SK-N-SH (cell line): ENCODE measurements around the gene DPY19L2.

ENCODE experiments used
- FOXM1 ChIP-seq: IDR thresholded peaks from 2 replicates; pipeline ENCODE4 v1.4.0; 2012; ENCODE audit warnings: low read depth, mild to moderate bottlenecking
- GABPA ChIP-seq: IDR thresholded peaks from 2 replicates; pipeline ENCODE4 v1.4.0; 2012; ENCODE audit warnings: low read depth, mild to moderate bottlenecking
- IRF3 ChIP-seq: fragments of 150-350 bp; IDR thresholded peaks from 2 replicates; pipeline ENCODE4 v1.6.1; 2016; ENCODE audit warnings: mild to moderate bottlenecking, low read depth, low read length
- JUND ChIP-seq: IDR thresholded peaks from 2 replicates; pipeline ENCODE4 v1.4.0; 2012
- MXI1 ChIP-seq: IDR thresholded peaks from 2 replicates; pipeline ENCODE4 v1.6.1; 2012; ENCODE audit warnings: mild to moderate bottlenecking, low read depth, low read length, improper control_type of control experiment
- POLR2AphosphoS5 ChIP-seq: IDR thresholded peaks from 2 replicates; pipeline ENCODE4 v1.6.1; 2012; ENCODE audit warnings: low read depth, low read length
- RCOR1 ChIP-seq: fragments of 150-350 bp; IDR thresholded peaks from 2 replicates; pipeline ENCODE4 v1.6.1; 2017; ENCODE audit warnings: antibody characterized with exemption, low read length
- RFX5 ChIP-seq: IDR thresholded peaks from 2 replicates; pipeline ENCODE4 v1.6.1; 2012; ENCODE audit warnings: mild to moderate bottlenecking, improper control_type of control experiment, low read length
- TEAD4 ChIP-seq: IDR thresholded peaks from 2 replicates; pipeline ENCODE4 v1.4.0; 2012; ENCODE audit warnings: mild to moderate bottlenecking, borderline replicate concordance; ENCODE audit not compliant: insufficient read depth
- ZBTB33 ChIP-seq: IDR thresholded peaks from 2 replicates; pipeline ENCODE4 v1.4.0; 2012; ENCODE audit warnings: low read depth, borderline replicate concordance
- TF ChIP-seq, protein P1 (sequence below): IDR thresholded peaks from 2 replicates; pipeline ENCODE4 v1.4.0; 2012; ENCODE audit warnings: low read depth
- TF ChIP-seq, protein P2 (sequence below): fragments of 200-600 bp; sonication (generic); IDR thresholded peaks from 2 replicates; pipeline ENCODE4 v1.6.1; 2017; ENCODE audit warnings: antibody characterized with exemption, mild to moderate bottlenecking, moderate library complexity
- TF ChIP-seq, protein P3 (sequence below): IDR thresholded peaks from 2 replicates; pipeline ENCODE4 v1.6.1; 2012; ENCODE audit warnings: mild to moderate bottlenecking, low read depth, low read length, moderate library complexity

GRCh38 chr12:63525831-63526230 lies 142.5 kb downstream of the DPY19L2 start:
- no peak for TF ChIP-seq POLR2AphosphoS5
- TF ChIP-seq FOXM1: no peak
- no peak for TF ChIP-seq JUND
- TF ChIP-seq, protein P1, sequence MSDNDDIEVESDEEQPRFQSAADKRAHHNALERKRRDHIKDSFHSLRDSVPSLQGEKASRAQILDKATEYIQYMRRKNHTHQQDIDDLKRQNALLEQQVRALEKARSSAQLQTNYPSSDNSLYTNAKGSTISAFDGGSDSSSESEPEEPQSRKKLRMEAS: no peak
- no peak for TF ChIP-seq GABPA
- TF ChIP-seq, protein P2, sequence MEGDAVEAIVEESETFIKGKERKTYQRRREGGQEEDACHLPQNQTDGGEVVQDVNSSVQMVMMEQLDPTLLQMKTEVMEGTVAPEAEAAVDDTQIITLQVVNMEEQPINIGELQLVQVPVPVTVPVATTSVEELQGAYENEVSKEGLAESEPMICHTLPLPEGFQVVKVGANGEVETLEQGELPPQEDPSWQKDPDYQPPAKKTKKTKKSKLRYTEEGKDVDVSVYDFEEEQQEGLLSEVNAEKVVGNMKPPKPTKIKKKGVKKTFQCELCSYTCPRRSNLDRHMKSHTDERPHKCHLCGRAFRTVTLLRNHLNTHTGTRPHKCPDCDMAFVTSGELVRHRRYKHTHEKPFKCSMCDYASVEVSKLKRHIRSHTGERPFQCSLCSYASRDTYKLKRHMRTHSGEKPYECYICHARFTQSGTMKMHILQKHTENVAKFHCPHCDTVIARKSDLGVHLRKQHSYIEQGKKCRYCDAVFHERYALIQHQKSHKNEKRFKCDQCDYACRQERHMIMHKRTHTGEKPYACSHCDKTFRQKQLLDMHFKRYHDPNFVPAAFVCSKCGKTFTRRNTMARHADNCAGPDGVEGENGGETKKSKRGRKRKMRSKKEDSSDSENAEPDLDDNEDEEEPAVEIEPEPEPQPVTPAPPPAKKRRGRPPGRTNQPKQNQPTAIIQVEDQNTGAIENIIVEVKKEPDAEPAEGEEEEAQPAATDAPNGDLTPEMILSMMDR: no peak
- no peak for TF ChIP-seq TEAD4
- TF ChIP-seq MXI1: no peak
- TF ChIP-seq, protein P3, sequence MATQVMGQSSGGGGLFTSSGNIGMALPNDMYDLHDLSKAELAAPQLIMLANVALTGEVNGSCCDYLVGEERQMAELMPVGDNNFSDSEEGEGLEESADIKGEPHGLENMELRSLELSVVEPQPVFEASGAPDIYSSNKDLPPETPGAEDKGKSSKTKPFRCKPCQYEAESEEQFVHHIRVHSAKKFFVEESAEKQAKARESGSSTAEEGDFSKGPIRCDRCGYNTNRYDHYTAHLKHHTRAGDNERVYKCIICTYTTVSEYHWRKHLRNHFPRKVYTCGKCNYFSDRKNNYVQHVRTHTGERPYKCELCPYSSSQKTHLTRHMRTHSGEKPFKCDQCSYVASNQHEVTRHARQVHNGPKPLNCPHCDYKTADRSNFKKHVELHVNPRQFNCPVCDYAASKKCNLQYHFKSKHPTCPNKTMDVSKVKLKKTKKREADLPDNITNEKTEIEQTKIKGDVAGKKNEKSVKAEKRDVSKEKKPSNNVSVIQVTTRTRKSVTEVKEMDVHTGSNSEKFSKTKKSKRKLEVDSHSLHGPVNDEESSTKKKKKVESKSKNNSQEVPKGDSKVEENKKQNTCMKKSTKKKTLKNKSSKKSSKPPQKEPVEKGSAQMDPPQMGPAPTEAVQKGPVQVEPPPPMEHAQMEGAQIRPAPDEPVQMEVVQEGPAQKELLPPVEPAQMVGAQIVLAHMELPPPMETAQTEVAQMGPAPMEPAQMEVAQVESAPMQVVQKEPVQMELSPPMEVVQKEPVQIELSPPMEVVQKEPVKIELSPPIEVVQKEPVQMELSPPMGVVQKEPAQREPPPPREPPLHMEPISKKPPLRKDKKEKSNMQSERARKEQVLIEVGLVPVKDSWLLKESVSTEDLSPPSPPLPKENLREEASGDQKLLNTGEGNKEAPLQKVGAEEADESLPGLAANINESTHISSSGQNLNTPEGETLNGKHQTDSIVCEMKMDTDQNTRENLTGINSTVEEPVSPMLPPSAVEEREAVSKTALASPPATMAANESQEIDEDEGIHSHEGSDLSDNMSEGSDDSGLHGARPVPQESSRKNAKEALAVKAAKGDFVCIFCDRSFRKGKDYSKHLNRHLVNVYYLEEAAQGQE: no peak
- no peak for TF ChIP-seq RCOR1
- TF ChIP-seq RFX5: no peak
- TF ChIP-seq ZBTB33: no peak
- no peak for TF ChIP-seq IRF3
